HepG2 (cell line): Measurements from ENCODE around the gene UCP2. TPM values are rescaled to one million over a fixed set of nuclear protein-coding genes. Genes with fewer than 3 reads are reported as not detected.

ENCODE experiments used
- CBFB ChIP-seq: sonication (generic); formaldehyde crosslinking; IDR thresholded peaks from 2 replicates; pipeline ENCODE4 v1.4.0; 2020; ENCODE audit warnings: missing genetic modification reagents
- CREB1 ChIP-seq, 2 experiments: fragments of 450-650 bp in 1 of 2; IDR thresholded peaks; 2 replicates each; pipeline ENCODE4 v1.6.1; 2016 to 2017; ENCODE audit warnings: control low read depth in 1 of 2, mild to moderate bottlenecking in 1 of 2, missing compliant biosample characterization in 1 of 2, missing genetic modification characterization in 1 of 2
- GABPA ChIP-seq, 2 experiments: IDR thresholded peaks; 2 replicates each; pipeline ENCODE4 v1.6.1; 2011 to 2016; ENCODE audit warnings: low read depth in 2 of 2, low read length in 1 of 2, missing biosample characterization in 1 of 2, missing genetic modification characterization in 1 of 2
- GZF1 ChIP-seq: sonication (generic); formaldehyde crosslinking; IDR thresholded peaks from 2 replicates; pipeline ENCODE4 v1.5.1; 2020; ENCODE audit warnings: mild to moderate bottlenecking, missing genetic modification reagents
- MAX ChIP-seq: IDR thresholded peaks from 2 replicates; pipeline ENCODE4 v1.6.1; 2012; ENCODE audit warnings: inconsistent platforms
- POLR2AphosphoS2 ChIP-seq: IDR thresholded peaks from 2 replicates; pipeline ENCODE4 v1.6.1; 2011; ENCODE audit warnings: low read depth, low read length, improper control_type of control experiment
- RXRA ChIP-seq: sonication (generic); formaldehyde crosslinking; IDR thresholded peaks from 2 replicates; pipeline ENCODE4 v1.5.1; 2020; ENCODE audit warnings: missing genetic modification reagents
- SAFB2 ChIP-seq: sonication (generic); formaldehyde crosslinking; IDR thresholded peaks from 2 replicates; pipeline ENCODE4 v1.5.1; 2020; ENCODE audit warnings: missing genetic modification reagents, low read depth, mild to moderate bottlenecking, borderline replicate concordance
- SALL1 ChIP-seq: sonication (generic); formaldehyde crosslinking; IDR thresholded peaks from 2 replicates; pipeline ENCODE4 v1.8.0; 2022; ENCODE audit warnings: mild to moderate bottlenecking, missing genetic modification reagents
- SALL2 ChIP-seq: sonication (generic); formaldehyde crosslinking; IDR thresholded peaks from 2 replicates; pipeline ENCODE4 v1.8.1; 2023; ENCODE audit warnings: mild to moderate bottlenecking, missing genetic modification reagents, inconsistent platforms
- SIX1 ChIP-seq: sonication (generic); formaldehyde crosslinking; IDR thresholded peaks from 2 replicates; pipeline ENCODE4 v1.4.0; 2020; ENCODE audit warnings: missing genetic modification reagents, borderline replicate concordance
- SNAPC5 ChIP-seq: sonication (generic); formaldehyde crosslinking; IDR thresholded peaks from 2 replicates; pipeline ENCODE4 v1.8.1; 2023; ENCODE audit warnings: mild to moderate bottlenecking, missing genetic modification reagents, borderline replicate concordance
- SOX6 ChIP-seq, 2 experiments: fragments of 450-650 bp in 1 of 2; sonication (generic) in 1 of 2; formaldehyde crosslinking in 1 of 2; IDR thresholded peaks; 2 replicates each; pipeline versions ENCODE4 v1.4.0 to v1.6.1; 2017 to 2020; ENCODE audit warnings: antibody characterized with exemption in 1 of 2, mild to moderate bottlenecking in 1 of 2, missing genetic modification reagents in 1 of 2
- TBP ChIP-seq: sonication (generic); formaldehyde crosslinking; IDR thresholded peaks from 2 replicates; pipeline ENCODE4 v1.5.0; 2020; ENCODE audit warnings: missing genetic modification reagents
- THAP11 ChIP-seq: IDR thresholded peaks from 2 replicates; pipeline ENCODE4 v1.6.1; 2016; ENCODE audit warnings: missing biosample characterization, missing genetic modification reagents
- WIZ ChIP-seq: sonication (generic); formaldehyde crosslinking; IDR thresholded peaks from 2 replicates; pipeline ENCODE4 v1.5.1; 2020; ENCODE audit warnings: mild to moderate bottlenecking, missing genetic modification reagents
- ZNF331 ChIP-seq: sonication (generic); formaldehyde crosslinking; IDR thresholded peaks from 2 replicates; pipeline ENCODE4 v1.4.0; 2020; ENCODE audit warnings: missing genetic modification reagents
- ZNF354B ChIP-seq: sonication (generic); formaldehyde crosslinking; IDR thresholded peaks from 2 replicates; pipeline ENCODE4 v1.8.0; 2022; ENCODE audit warnings: mild to moderate bottlenecking, missing genetic modification reagents
- ZNF605 ChIP-seq: sonication (generic); formaldehyde crosslinking; IDR thresholded peaks from 2 replicates; pipeline ENCODE4 v1.8.0; 2022; ENCODE audit warnings: mild to moderate bottlenecking, missing genetic modification reagents
- ZNF607 ChIP-seq: sonication (generic); formaldehyde crosslinking; IDR thresholded peaks from 2 replicates; pipeline ENCODE4 v1.5.1; 2020; ENCODE audit warnings: missing genetic modification reagents, mild to moderate bottlenecking, borderline replicate concordance
- ZNF629 ChIP-seq: sonication (generic); formaldehyde crosslinking; conservative IDR thresholded peaks from 2 replicates; pipeline ENCODE4 v1.5.0; 2020; ENCODE audit warnings: missing genetic modification reagents
- ZNF713 ChIP-seq: sonication (generic); formaldehyde crosslinking; IDR thresholded peaks from 2 replicates; pipeline ENCODE4 v1.4.0; 2020; ENCODE audit warnings: mild to moderate bottlenecking, missing genetic modification reagents
- ZSCAN31 ChIP-seq: sonication (generic); formaldehyde crosslinking; IDR thresholded peaks from 2 replicates; pipeline ENCODE4 v1.5.0; 2020; ENCODE audit warnings: low read depth, mild to moderate bottlenecking, missing genetic modification reagents
- polyA plus RNA-seq, 8 experiments: library from polyadenylated mRNA; depleted of rRNA in 3 of 8; stranded (reverse) in 7 of 8; unstranded in 1 of 8; fragments of >200 nt; fragmentation: Illumina TruSeq in 4 of 8; extraction: Trizol in 4 of 8; gene quantifications; 2 replicates each; pipeline versions ENCODE4 v1.2.1 to v1.2.3, GENCODE V29; 2011 to 2016; ENCODE audit warnings: low read depth in 4 of 8, missing spikeins in 1 of 8, mixed read lengths in 1 of 8; ENCODE audit not compliant: insufficient read depth in 1 of 8
- total RNA-seq, 5 experiments: library from RNA; depleted of rRNA; stranded (reverse); fragments of >200 nt; fragmentation: Illumina TruSeq; extraction: Trizol; gene quantifications; 2 replicates each; pipeline ENCODE4 v1.2.3, GENCODE V29; 2016; ENCODE audit warnings: low read depth in 1 of 5
- TF ChIP-seq, protein P1 (sequence below): IDR thresholded peaks from 2 replicates; pipeline ENCODE4 v1.6.1; 2016; ENCODE audit warnings: low read depth, control low read depth
- TF ChIP-seq, protein P2 (sequence below): IDR thresholded peaks from 2 replicates; pipeline ENCODE4 v1.6.1; 2016
- TF ChIP-seq, protein P3 (sequence below): sonication (generic); formaldehyde crosslinking; conservative IDR thresholded peaks from 2 replicates; pipeline ENCODE4 v1.5.0; 2020; ENCODE audit warnings: missing genetic modification reagents

UCP2 gene
- total and polyA plus RNA-seq, 2 of the 13 experiments (the other 11 are each of a cell fraction or from before 2014, with no cell fraction given) = 2.7 to 3.2 TPM

- TF ChIP-seq, protein P1, sequence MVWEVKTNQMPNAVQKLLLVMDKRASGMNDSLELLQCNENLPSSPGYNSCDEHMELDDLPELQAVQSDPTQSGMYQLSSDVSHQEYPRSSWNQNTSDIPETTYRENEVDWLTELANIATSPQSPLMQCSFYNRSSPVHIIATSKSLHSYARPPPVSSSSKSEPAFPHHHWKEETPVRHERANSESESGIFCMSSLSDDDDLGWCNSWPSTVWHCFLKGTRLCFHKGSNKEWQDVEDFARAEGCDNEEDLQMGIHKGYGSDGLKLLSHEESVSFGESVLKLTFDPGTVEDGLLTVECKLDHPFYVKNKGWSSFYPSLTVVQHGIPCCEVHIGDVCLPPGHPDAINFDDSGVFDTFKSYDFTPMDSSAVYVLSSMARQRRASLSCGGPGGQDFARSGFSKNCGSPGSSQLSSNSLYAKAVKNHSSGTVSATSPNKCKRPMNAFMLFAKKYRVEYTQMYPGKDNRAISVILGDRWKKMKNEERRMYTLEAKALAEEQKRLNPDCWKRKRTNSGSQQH (CRISPR knock-in tag) = peak; percentile 80
- TF ChIP-seq ZNF713 (CRISPR knock-in tag) (no peak), ZNF629 (CRISPR knock-in tag) (peak; percentile 90), SOX6 (IDR thresholded peaks at IDR 0.05) (no peak), SOX6 (CRISPR knock-in tag; IDR thresholded peaks at IDR 0.05) (no peak), MAX (no peak), SIX1 (CRISPR knock-in tag) (no peak), SNAPC5 (CRISPR knock-in tag) (0 out of 2 replicates have a peak, but pooled peaks have one; percentile 38), GABPA (IDR thresholded peaks at IDR 0.05; ENCODE audit: low read depth, low read length) (no peak), GABPA (CRISPR knock-in tag; IDR thresholded peaks at IDR 0.05; ENCODE audit: low read depth) (peak; percentile 41; the same call in 1 of the 2 replicates), GZF1 (CRISPR knock-in tag) (0 out of 2 replicates have a peak, but pooled peaks have one; percentile 29), ZNF607 (CRISPR knock-in tag) (peak; percentile 77), ZSCAN31 (CRISPR knock-in tag) (no peak), POLR2AphosphoS2 (no peak), CBFB (no peak), ZNF605 (CRISPR knock-in tag) (no peak), SALL1 (CRISPR knock-in tag) (peak; percentile 69), SAFB2 (CRISPR knock-in tag) (no peak), SALL2 (CRISPR knock-in tag) (no peak), WIZ (CRISPR knock-in tag) (peak; percentile 62; the same call in 1 of the 2 replicates), THAP11 (peak; percentile 98), ZNF354B (CRISPR knock-in tag) (0 out of 2 replicates have a peak, but pooled peaks have one; percentile 34), CREB1 (IDR thresholded peaks at IDR 0.05) (no peak), CREB1 (CRISPR knock-in tag; IDR thresholded peaks at IDR 0.05) (0 out of 2 replicates have a peak, but pooled peaks have one; percentile 23), RXRA (CRISPR knock-in tag) (0 out of 2 replicates have a peak, but pooled peaks have one; percentile 18), ZNF331 (CRISPR knock-in tag) (peak; percentile 28; the same call in 1 of the 2 replicates), TBP (CRISPR knock-in tag) (no peak)
- TF ChIP-seq, protein P2, sequence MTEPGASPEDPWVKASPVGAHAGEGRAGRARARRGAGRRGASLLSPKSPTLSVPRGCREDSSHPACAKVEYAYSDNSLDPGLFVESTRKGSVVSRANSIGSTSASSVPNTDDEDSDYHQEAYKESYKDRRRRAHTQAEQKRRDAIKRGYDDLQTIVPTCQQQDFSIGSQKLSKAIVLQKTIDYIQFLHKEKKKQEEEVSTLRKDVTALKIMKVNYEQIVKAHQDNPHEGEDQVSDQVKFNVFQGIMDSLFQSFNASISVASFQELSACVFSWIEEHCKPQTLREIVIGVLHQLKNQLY (CRISPR knock-in tag) = 0 out of 2 replicates have a peak, but pooled peaks have one; percentile 25
- TF ChIP-seq, protein P3, sequence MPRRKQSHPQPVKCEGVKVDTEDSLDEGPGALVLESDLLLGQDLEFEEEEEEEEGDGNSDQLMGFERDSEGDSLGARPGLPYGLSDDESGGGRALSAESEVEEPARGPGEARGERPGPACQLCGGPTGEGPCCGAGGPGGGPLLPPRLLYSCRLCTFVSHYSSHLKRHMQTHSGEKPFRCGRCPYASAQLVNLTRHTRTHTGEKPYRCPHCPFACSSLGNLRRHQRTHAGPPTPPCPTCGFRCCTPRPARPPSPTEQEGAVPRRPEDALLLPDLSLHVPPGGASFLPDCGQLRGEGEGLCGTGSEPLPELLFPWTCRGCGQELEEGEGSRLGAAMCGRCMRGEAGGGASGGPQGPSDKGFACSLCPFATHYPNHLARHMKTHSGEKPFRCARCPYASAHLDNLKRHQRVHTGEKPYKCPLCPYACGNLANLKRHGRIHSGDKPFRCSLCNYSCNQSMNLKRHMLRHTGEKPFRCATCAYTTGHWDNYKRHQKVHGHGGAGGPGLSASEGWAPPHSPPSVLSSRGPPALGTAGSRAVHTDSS (CRISPR knock-in tag) = no peak
Observed at GRCh38 chr11:73950869-73951710, 31.6 kb downstream of the UCP2 start, which contains the start of gene DNAJB13 (continued).
